ENCODE data around the gene USP44. TPM values are rescaled to one million over a fixed set of nuclear protein-coding genes. Genes with fewer than 3 reads are reported as not detected.

Gene USP44
- total and polyA plus RNA-seq, 2 of the 8 experiments (the other 6 are each of a cell fraction or from before 2014, with no cell fraction given) = 129 to 197 TPM

- Histone ChIP-seq H3K23me2 (ENCODE audit: low read depth, low read length) (no peaks in the 10 kb centered on the region), H3K27me3 (replicated peaks in 1 of 4; ENCODE audit: control insufficient read depth in 3 of 4, extremely low read depth in 1 of 4, insufficient read depth in 3 of 4, low read length in 3 of 4) (no peaks in the 10 kb centered on the region), H3K79me2 (ENCODE audit: control insufficient read depth in 1 of 2, insufficient read depth in 2 of 2, low read length in 2 of 2) (peaks cover 9 to 76% of the 10 kb centered on the region in 2 experiments), H4K5ac (ENCODE audit: insufficient read length, low read depth, low read length) (no peak overlapping the region), H3K9ac (replicated peaks in 1 of 4; ENCODE audit: extremely low read depth in 1 of 4, low read depth in 3 of 4, low read length in 3 of 4) (no peak overlapping the region), H3K79me1 (ENCODE audit: low read depth, low read length) (peaks cover 6% of the 10 kb centered on the region), H3K9me3 (ENCODE audit: insufficient read depth in 2 of 2, low read depth in 1 of 2, low read length in 1 of 2) (no peaks in the 10 kb centered on the region), H2AFZ (ENCODE audit: low read length) (no peak overlapping the region), H2AK5ac (ENCODE audit: low read depth, low read length) (no peak overlapping the region), H3K56ac (replicated peaks; ENCODE audit: insufficient read length, low read depth, low read length) (no peak overlapping the region), H3K4me1 (replicated peaks in 1 of 4; ENCODE audit: control insufficient read depth in 3 of 4, insufficient read depth in 4 of 4, low read length in 3 of 4) (no peaks in the 10 kb centered on the region), H2BK15ac (ENCODE audit: low read length) (no peak overlapping the region), H3K18ac (ENCODE audit: extremely low read depth, low read length) (no peak overlapping the region), H4K8ac (ENCODE audit: extremely low read depth, insufficient read depth, low read length) (no peak overlapping the region), H3K4me2 (ENCODE audit: insufficient read depth in 1 of 2, low read depth in 2 of 2, low read length in 2 of 2) (no peak overlapping the region), H3K4me3 (ENCODE audit: extremely low read depth in 1 of 4, insufficient read depth in 2 of 4, low read depth in 3 of 4, low read length in 4 of 4) (no peak overlapping the region), H3K36me3 (ENCODE audit: control insufficient read depth in 2 of 4, insufficient read depth in 4 of 4, low read length in 3 of 4) (peaks cover 6 to 40% (median 26%) of the 10 kb centered on the region in 4 experiments; a peak in 6 of 8 replicates), H3K27ac (ENCODE audit: low read depth, low read length) (no peak overlapping the region), H3K23ac (ENCODE audit: insufficient read length) (no peak overlapping the region), H4K91ac (replicated peaks; ENCODE audit: insufficient read length, low read length) (no peak overlapping the region), H3K4ac (replicated peaks; ENCODE audit: insufficient read length, low read depth, low read length) (no peak overlapping the region), H3K14ac (ENCODE audit: insufficient read length) (no peak overlapping the region), H2BK5ac (ENCODE audit: low read depth, low read length) (no peak overlapping the region), H2BK12ac (ENCODE audit: low read depth, low read length) (no peak overlapping the region), H2BK20ac (ENCODE audit: low read length) (no peak overlapping the region), H2BK120ac (replicated peaks; ENCODE audit: low read depth, low read length) (no peak overlapping the region), H4K20me1 (replicated peaks in 1 of 2; ENCODE audit: control insufficient read depth in 1 of 2, insufficient read depth in 2 of 2, low read length in 2 of 2) (peaks cover 6 to 11% of the 10 kb centered on the region in 2 experiments)
- ChIA-PET POLR2A (ENCODE audit: partially characterized antibody) (interaction anchor here (3.0 kb wide), 1 partner anchor 8 kb away, joined by 7 read pairs; the partner anchor contains the start of gene METAP2), CTCF (ENCODE audit: partially characterized antibody) (no interaction called here)
- DNase-seq (ENCODE audit: low read depth in 1 of 2, low spot score in 2 of 2) = no peak
- no peak for FAIRE-seq
- 87% methylated on average over 7 of the region's 7 CpGs; no CpG with 5 or more reads in 1 of the 2 experiments for WGBS, 2 experiments (ENCODE audit: extremely low coverage in 1 of 2, insufficient coverage in 1 of 2, insufficient read length in 1 of 2, insufficient replicate concordance in 2 of 2, low coverage in 1 of 2, low lambda C conversion rate in 2 of 2, missing lambda C conversion rate in 1 of 2)
- TF ChIP-seq JUND (IDR thresholded peaks at IDR 0.05; ENCODE audit: low read length) (no peak), ZNF274 (IDR thresholded peaks at IDR 0.05; ENCODE audit: borderline replicate concordance, extremely low read depth, low read length) (no peak), PHF8 (conservative IDR thresholded peaks at IDR 0.05; ENCODE audit: low read depth, low read length) (no peak), BRCA1 (IDR thresholded peaks at IDR 0.05; ENCODE audit: low read depth, low read length) (no peak), RXRA (IDR thresholded peaks at IDR 0.05; ENCODE audit: insufficient read depth, low read depth, low read length) (no peak), HDAC2 (IDR thresholded peaks at IDR 0.05; ENCODE audit: borderline replicate concordance in 1 of 2, low read depth in 2 of 2, low read length in 2 of 2) (no peak), POLR2AphosphoS5 (IDR thresholded peaks at IDR 0.05; ENCODE audit: low read depth, low read length) (no peak), HDAC6 (IDR thresholded peaks at IDR 0.05; ENCODE audit: low read depth, low read length) (no peak), SIX5 (IDR thresholded peaks at IDR 0.05; ENCODE audit: low read depth, low read length) (no peak), KDM1A (IDR thresholded peaks at IDR 0.05; ENCODE audit: borderline replicate concordance, low read length) (no peak), USF2 (IDR thresholded peaks at IDR 0.05; ENCODE audit: low read length) (no peak), RNF2 (IDR thresholded peaks at IDR 0.05; ENCODE audit: borderline replicate concordance, low read depth, low read length, missing control alignments, poor library complexity, severe bottlenecking) (no peak), POU5F1 (IDR thresholded peaks at IDR 0.05; ENCODE audit: low read depth, low read length) (no peak)
Observed at GRCh38 chr12:95481888-95482287, 69.4 kb downstream of the USP44 start.
